ENCODE data around the gene TERT.

Gene TERT

DNA sequence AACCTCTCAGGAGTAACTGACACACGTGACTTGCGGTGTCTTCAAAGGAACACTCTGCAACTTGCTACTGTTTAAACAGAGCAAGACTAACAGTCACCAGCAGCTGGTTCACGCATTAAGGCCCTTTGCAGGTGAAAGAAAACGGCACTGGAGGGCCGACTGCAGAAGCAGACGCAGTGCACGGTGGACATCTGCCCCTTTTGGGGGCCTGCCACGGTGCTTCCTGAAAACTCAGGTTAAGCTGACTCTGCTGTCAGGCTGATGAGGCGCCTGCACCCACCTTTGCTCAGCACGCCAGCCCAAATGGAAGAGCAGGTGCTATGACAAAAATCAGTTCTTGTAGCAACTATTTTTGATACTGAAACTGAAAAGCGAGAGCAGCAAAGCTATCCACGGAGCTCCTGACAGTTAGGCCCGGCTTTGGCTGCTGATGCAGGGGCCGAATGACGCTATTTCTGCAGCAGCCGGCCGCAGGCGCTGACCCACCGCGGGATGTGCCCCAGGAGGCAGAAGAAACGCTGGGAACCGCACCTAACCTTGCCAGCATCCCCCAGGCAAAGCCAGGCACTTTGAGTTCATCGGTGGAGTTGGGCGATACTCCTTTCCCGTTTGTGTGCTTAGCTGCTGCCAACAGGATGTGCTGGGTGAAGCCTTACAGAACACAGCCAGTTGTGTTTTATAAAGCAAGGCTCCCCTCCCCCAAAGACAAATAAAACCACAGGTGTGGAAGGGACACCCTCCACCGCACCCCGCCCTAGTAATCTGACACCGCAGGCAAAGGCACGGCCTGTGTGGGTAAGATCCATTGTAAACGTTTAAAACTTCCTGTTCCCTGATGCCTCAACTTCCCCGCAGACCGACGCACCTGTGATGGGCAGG lies 21.1 kb upstream of the TERT start:
- no peak overlapping the region for H3K4me3 ChIP-seq (ENCODE audit: control insufficient read depth, low read depth, low read length)
- no peak for DNase-seq (ENCODE audit: low read depth)
- TF ChIP-seq, protein P1, sequence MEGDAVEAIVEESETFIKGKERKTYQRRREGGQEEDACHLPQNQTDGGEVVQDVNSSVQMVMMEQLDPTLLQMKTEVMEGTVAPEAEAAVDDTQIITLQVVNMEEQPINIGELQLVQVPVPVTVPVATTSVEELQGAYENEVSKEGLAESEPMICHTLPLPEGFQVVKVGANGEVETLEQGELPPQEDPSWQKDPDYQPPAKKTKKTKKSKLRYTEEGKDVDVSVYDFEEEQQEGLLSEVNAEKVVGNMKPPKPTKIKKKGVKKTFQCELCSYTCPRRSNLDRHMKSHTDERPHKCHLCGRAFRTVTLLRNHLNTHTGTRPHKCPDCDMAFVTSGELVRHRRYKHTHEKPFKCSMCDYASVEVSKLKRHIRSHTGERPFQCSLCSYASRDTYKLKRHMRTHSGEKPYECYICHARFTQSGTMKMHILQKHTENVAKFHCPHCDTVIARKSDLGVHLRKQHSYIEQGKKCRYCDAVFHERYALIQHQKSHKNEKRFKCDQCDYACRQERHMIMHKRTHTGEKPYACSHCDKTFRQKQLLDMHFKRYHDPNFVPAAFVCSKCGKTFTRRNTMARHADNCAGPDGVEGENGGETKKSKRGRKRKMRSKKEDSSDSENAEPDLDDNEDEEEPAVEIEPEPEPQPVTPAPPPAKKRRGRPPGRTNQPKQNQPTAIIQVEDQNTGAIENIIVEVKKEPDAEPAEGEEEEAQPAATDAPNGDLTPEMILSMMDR (IDR thresholded peaks at IDR 0.05; ENCODE audit: control insufficient read depth, insufficient read depth, low read depth, low read length, missing control alignments) = no peak

DNA sequence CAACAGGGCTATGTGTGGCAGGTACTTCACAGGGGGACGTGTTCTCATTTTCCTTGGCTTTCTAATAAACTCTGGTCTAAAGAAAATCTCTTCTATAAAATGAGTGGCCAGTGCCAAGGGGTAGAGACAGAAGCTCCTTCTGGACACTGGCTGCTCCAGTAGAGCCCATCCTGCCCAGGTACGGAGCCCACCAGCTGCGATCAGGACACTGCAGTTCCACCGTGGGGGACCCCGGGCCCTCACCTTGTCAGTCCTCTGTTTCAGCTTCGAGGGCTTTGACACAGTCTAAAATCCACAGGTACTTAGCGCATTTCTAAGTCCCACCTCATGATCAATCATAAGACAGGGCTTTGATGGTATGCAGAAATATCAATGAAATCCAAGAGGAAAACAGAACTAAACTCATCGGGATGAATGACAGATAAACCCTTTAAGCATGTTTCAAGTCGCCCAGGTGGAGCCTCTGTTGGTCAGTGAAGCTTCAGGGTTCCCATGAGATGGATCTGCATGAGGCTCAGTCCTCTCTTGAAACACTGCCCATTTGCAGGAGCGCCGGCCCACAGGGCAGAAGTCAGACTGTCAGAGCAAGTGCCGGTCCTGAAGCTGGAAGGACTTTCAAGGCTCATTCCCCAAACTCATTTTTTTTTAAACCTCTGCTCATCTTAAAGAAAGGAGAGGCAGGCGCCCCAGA lies 20.3 kb upstream of the TERT start:
- TF ChIP-seq, protein P1 (IDR thresholded peaks at IDR 0.05; ENCODE audit: control insufficient read depth, insufficient read depth, low read depth, low read length, missing control alignments) = no peak
- H3K4me3 ChIP-seq (ENCODE audit: control insufficient read depth, low read depth, low read length) = no peak overlapping the region

DNA sequence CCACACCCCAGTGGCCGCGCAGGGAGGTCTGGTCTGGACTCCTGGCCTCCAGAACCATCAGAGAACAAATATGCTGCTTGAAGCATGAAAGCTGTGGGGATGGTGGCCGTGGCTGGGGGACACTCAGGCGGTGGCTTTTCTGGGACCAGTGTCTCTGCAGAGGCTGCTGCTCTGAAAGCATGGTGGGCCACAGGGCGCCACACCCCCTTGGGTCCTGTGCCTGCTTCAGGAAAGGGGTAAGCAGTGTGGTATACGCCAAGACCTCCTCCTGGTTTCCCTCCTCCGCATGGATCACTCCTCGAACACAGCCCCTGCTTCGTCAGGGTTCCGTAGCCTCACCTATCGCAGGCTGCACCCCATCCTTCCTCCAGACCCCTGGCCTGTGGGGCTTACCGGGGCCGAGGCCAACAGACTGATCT lies 19.7 kb upstream of the TERT start:
- TF ChIP-seq, protein P1 (IDR thresholded peaks at IDR 0.05; ENCODE audit: control insufficient read depth, insufficient read depth, low read depth, low read length, missing control alignments) = no peak
- no peak overlapping the region for H3K4me3 ChIP-seq (ENCODE audit: control insufficient read depth, low read depth, low read length)
- DNase-seq (ENCODE audit: low read depth) = no peak

More for the DNA sequence above, 20.3 kb upstream of the TERT start:
- DNase-seq (ENCODE audit: low read depth) = no peak

DNA sequence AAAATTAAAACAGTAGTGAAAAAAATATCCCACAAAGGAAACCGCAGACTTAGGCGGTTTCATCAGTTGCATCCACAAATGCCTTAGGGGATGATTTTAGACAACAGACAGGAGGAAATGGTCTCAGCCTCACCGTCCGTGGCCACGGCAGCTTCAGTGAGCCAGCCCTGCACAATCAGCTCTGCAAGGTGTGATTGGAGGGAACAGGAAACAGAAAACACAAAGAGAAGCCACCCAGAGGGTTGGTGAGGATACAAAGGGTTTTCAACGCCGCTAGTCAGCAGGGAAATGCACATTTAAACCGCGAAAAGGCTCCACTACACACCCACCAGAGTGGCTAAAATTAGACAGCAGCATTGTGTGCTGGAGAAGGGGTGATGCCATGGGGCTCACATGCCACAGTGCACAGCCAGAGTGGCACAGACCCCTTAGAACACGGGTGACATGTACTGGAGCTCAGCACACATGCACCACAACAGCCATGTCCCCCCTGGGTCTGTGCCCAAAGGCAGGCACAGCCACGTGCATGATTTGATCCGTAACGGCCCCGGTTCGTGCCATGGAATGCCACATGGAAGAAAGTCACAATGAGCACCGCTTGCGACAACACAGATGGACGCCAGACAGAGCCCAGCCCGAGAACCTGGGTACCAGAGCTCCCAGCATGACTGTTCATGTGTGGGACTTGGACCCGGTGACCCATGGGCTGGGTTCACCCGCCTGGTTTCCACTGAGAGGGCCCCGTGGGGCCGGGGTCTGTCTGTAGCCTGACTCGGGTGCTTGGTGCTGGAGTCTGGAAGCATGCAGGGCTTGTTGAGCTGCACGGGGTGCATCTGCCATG lies 18.3 kb upstream of the TERT start:
- TF ChIP-seq, protein P1 (IDR thresholded peaks at IDR 0.05; ENCODE audit: control insufficient read depth, insufficient read depth, low read depth, low read length, missing control alignments) = no peak
- no peak for DNase-seq (ENCODE audit: low read depth)

DNA sequence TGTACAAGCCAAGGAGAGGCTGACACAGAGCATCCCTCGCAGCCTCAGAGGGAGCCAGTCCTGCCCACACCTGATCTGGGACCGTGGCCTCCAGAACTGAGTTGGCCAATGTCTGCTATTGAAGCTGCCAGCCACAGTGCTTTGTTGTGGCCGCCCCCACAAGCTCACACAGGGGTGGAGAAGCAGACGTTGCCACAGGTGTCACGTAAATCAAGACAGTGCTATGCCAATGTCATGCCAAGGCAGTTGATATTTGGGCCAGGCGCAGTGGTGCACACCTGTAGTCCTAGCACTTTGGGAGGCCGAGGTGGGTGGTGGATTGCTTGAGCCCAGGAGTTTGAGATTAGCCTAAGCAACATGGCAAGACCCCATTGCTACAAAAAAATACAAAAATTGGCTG lies 17.3 kb upstream of the TERT start:
- no peak overlapping the region for H3K4me3 ChIP-seq (ENCODE audit: control insufficient read depth, low read depth, low read length)
- TF ChIP-seq, protein P1 (IDR thresholded peaks at IDR 0.05; ENCODE audit: control insufficient read depth, insufficient read depth, low read depth, low read length, missing control alignments) = no peak
- DNase-seq (ENCODE audit: low read depth) = no peak

More for the DNA sequence above, 18.3 kb upstream of the TERT start:
- H3K4me3 ChIP-seq (ENCODE audit: control insufficient read depth, low read depth, low read length) = no peak overlapping the region

DNA sequence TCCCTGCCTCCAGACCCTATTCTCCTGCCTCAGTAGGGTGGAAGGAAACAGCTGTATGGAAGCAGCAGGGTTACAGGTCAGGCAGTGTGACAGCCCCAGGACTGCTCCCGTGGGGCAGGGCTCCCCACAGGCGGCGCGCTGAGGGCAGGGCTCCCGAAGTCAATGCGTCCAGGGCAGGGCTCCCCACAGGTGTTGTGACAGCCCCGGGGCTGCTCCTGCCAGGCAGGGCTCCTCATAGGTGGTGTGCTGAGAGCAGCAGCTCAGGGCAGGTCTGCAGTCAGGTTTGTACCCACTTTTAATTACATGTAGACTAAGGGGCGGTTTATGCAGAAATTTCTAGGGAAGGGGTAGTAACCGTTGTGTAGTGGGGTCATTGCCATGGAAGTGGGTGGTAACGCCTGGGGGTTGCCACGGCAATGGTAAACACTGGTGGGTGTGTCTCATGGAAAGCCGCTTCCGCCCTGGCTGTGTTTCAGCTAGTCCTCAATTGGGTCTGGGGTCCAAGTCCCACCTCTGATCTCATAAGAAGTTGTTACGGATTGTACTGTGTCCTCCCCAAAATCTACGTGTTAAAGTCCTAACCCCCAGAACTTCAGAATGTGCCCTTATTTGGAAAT lies 16.7 kb upstream of the TERT start:
- TF ChIP-seq, protein P1 (IDR thresholded peaks at IDR 0.05; ENCODE audit: control insufficient read depth, insufficient read depth, low read depth, low read length, missing control alignments) = no peak

More for the DNA sequence above, 16.7 kb upstream of the TERT start:
- DNase-seq (ENCODE audit: low read depth) = no peak
- no peak overlapping the region for H3K4me3 ChIP-seq (ENCODE audit: control insufficient read depth, low read depth, low read length)

Measured in AG09309 (cell line).